ENCODE results near the gene SIX2. TPM values are rescaled to one million over a fixed set of nuclear protein-coding genes. Genes with fewer than 3 reads are reported as not detected.

The SIX2 gene
- total and polyA plus RNA-seq, 9 of the 15 experiments (the other 6 are each of a cell fraction or from before 2014, with no cell fraction given), result not detected

- TF ChIP-seq, protein P1, sequence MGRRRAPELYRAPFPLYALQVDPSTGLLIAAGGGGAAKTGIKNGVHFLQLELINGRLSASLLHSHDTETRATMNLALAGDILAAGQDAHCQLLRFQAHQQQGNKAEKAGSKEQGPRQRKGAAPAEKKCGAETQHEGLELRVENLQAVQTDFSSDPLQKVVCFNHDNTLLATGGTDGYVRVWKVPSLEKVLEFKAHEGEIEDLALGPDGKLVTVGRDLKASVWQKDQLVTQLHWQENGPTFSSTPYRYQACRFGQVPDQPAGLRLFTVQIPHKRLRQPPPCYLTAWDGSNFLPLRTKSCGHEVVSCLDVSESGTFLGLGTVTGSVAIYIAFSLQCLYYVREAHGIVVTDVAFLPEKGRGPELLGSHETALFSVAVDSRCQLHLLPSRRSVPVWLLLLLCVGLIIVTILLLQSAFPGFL (CRISPR knock-in tag; IDR thresholded peaks at IDR 0.05), result no peak
- no peak for TF ChIP-seq CHCHD3 (CRISPR knock-in tag; IDR thresholded peaks at IDR 0.05)
- TF ChIP-seq NRF1 (conservative IDR thresholded peaks at IDR 0.05 in 1 of 2, IDR thresholded peaks at IDR 0.05 in 1 of 2), result no peak
Observed at GRCh38 chr2:45053966-45054365, 44.7 kb upstream of the SIX2 start (continued).

DNA sequence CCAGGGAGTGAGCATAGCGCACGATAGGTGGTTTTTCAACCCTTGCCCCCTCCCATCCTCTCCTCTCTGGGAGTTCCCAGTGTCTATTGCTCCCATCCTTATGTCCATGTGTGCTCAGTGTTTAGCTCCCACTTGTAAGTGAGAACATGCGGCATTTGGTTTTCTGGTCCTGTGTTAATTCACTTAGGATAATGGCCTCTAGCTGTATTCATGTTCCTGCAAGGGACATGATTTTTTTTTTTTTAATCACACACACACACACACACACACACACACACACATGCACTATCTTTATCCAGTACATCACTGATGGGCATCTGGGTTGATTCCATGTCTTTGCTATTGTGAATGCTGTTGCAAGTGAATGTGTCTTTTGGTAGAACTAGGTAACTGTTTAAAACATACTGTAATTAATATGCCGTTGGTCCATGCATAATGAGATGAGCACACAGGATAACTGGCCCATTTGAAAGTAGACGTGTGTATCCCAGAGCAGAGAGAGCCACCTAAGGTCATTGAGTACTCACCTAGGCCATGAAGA, 43.2 kb upstream of the SIX2 start:
- ATAC-seq (no peak), DNase-seq (ENCODE audit: extremely low read depth in 1 of 4, low spot score in 3 of 4) (no peak), FAIRE-seq (no peak)
- Histone ChIP-seq H3K27me3 (ENCODE audit: control insufficient read depth in 2 of 2, insufficient read depth in 2 of 2, low read length in 2 of 2) (peaks cover 4 to 37% of the 10 kb centered on the region in 2 experiments; a peak in 4 of 5 replicates), H3K4me1 (replicated peaks in 1 of 2; ENCODE audit: control insufficient read depth in 2 of 2, insufficient read depth in 2 of 2, low read length in 2 of 2) (no peaks in the 10 kb centered on the region), H3K79me2 (ENCODE audit: control insufficient read depth, insufficient read depth, low read length) (no peaks in the 10 kb centered on the region), H3K4me3 (no peak overlapping the region), H2AFZ (ENCODE audit: low read depth, low read length) (no peak overlapping the region), H3K9me3 (replicated peaks; ENCODE audit: control insufficient read depth, insufficient read depth, low read depth, low read length) (no peaks in the 10 kb centered on the region), H3K9ac (ENCODE audit: insufficient read depth in 1 of 2, low read depth in 2 of 2, low read length in 2 of 2) (no peak overlapping the region), H3K4me2 (ENCODE audit: insufficient read depth, low read length) (no peak overlapping the region), H3K9me1 (ENCODE audit: control insufficient read depth, insufficient read depth, low read length) (no peaks in the 10 kb centered on the region), H3K36me3 (ENCODE audit: control insufficient read depth, insufficient read depth, low read length) (no peaks in the 10 kb centered on the region), H4K20me1 (replicated peaks; ENCODE audit: control insufficient read depth, insufficient read depth, low read length) (no peaks in the 10 kb centered on the region), H3K27ac (ENCODE audit: extremely low read depth, low read depth, low read length) (no peak overlapping the region)
- no TSS peak for BruUV-seq (replicated peaks)
- in situ Hi-C loops (cut with MboI) (no loop called here), intact Hi-C loops (cut with micrococcal nuclease) (no loop called here)
- ChIA-PET POLR2A (interaction anchor here (0.7 kb wide), 1 partner anchor 15 kb away, joined by 3 read pairs; no protein-coding TSS in a partner anchor), CTCF (ENCODE audit: low intra/inter-chr PET ratio) (interaction anchor here (0.5 kb wide), 1 partner anchor 425 kb away, joined by 3 read pairs; no protein-coding TSS in a partner anchor)
- WGBS (ENCODE audit: insufficient coverage, low coverage, missing lambda C conversion rate), result 4% methylated on average over 5 of the region's 5 CpGs
- TF ChIP-seq HDAC6 (IDR thresholded peaks at IDR 0.05; ENCODE audit: low read depth, low read length) (no peak), SREBF1 (IDR thresholded peaks at IDR 0.05; ENCODE audit: borderline replicate concordance, low read depth, low read length) (no peak), TARDBP (IDR thresholded peaks at IDR 0.05) (no peak), HIVEP1 (CRISPR knock-in tag; IDR thresholded peaks at IDR 0.05) (no peak), GTF2F1 (IDR thresholded peaks at IDR 0.05; ENCODE audit: low read depth, low read length) (no peak), CCNT2 (IDR thresholded peaks at IDR 0.05; ENCODE audit: borderline replicate concordance, extremely low read depth, insufficient read length, low read depth, low read length) (no peak), RBM22 (IDR thresholded peaks at IDR 0.05; ENCODE audit: low read depth, low read length, poor library complexity, severe bottlenecking) (no peak), SNIP1 (IDR thresholded peaks at IDR 0.05; ENCODE audit: low read depth) (no peak), ZC3H4 (CRISPR knock-in tag; IDR thresholded peaks at IDR 0.05; ENCODE audit: borderline replicate concordance) (no peak), L3MBTL2 (IDR thresholded peaks at IDR 0.05) (no peak), ATF3 (IDR thresholded peaks at IDR 0.05) (no peak), ATF3 (CRISPR knock-in tag; conservative IDR thresholded peaks at IDR 0.05) (no peak)
- TF ChIP-seq, protein P2, sequence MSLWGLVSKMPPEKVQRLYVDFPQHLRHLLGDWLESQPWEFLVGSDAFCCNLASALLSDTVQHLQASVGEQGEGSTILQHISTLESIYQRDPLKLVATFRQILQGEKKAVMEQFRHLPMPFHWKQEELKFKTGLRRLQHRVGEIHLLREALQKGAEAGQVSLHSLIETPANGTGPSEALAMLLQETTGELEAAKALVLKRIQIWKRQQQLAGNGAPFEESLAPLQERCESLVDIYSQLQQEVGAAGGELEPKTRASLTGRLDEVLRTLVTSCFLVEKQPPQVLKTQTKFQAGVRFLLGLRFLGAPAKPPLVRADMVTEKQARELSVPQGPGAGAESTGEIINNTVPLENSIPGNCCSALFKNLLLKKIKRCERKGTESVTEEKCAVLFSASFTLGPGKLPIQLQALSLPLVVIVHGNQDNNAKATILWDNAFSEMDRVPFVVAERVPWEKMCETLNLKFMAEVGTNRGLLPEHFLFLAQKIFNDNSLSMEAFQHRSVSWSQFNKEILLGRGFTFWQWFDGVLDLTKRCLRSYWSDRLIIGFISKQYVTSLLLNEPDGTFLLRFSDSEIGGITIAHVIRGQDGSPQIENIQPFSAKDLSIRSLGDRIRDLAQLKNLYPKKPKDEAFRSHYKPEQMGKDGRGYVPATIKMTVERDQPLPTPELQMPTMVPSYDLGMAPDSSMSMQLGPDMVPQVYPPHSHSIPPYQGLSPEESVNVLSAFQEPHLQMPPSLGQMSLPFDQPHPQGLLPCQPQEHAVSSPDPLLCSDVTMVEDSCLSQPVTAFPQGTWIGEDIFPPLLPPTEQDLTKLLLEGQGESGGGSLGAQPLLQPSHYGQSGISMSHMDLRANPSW (CRISPR knock-in tag; IDR thresholded peaks at IDR 0.05), result no peak
- TF ChIP-seq, protein P3, sequence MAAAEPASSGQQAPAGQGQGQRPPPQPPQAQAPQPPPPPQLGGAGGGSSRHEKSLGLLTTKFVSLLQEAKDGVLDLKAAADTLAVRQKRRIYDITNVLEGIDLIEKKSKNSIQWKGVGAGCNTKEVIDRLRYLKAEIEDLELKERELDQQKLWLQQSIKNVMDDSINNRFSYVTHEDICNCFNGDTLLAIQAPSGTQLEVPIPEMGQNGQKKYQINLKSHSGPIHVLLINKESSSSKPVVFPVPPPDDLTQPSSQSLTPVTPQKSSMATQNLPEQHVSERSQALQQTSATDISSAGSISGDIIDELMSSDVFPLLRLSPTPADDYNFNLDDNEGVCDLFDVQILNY (CRISPR knock-in tag; IDR thresholded peaks at IDR 0.05), result no peak

All from K562 (cell line).